NK-92 treated with Interleukin-12 subunit alpha and Interleukin-12 subunit beta, amount 100 ng/mL, for 24 hours (cell line): ENCODE results near the gene AGAP5.
"Not testable (repeated sequence)": the region's sequence is repeated elsewhere in the genome, so short reads cannot be mapped to it uniquely, and the experiment has no call there.

Experiments
- DNase-seq: peaks from one replicate; lab custom pipeline; 2025; lab: John Stamatoyannopoulos, UW

AGAP5 gene

GRCh38 chr10:73697675-73698159 is at the start of gene AGAP5:
TSS of gene AGAP5 (minus strand) at chr10:73698109. CDS start at chr10:73697755, 354 bp downstream.
- not testable (repeated sequence) for DNase-seq

- DNase-seq: no peak
Measured at GRCh38 chr10:73746721-73747120, 48.8 kb upstream of the AGAP5 start.

GRCh38 chr10:73744664-73744975 is 46.7 kb upstream of the AGAP5 start:
- DNase-seq: no peak

- peak; percentile 93 for DNase-seq
Measured at GRCh38 chr10:73743905-73744663, 46.2 kb upstream of the AGAP5 start, which contains the start of gene SEC24C. TSS of gene SEC24C (plus strand) at chr10:73744372. CDS start at chr10:73746833, 2,461 bp downstream.

GRCh38 chr10:73743327-73743904 is 45.5 kb upstream of the AGAP5 start:
- no peak for DNase-seq

- DNase-seq: no peak
Measured at GRCh38 chr10:73742454-73742734, 44.5 kb upstream of the AGAP5 start.

GRCh38 chr10:73740501-73741254 is 42.8 kb upstream of the AGAP5 start:
- DNase-seq: not testable (repeated sequence)

GRCh38 chr10:73734796-73735305 is 36.9 kb upstream of the AGAP5 start:
- no peak for DNase-seq

- DNase-seq: no peak
Measured at GRCh38 chr10:73734028-73734720, 36.3 kb upstream of the AGAP5 start.

- no peak for DNase-seq
Measured at GRCh38 chr10:73732931-73733623, 35.2 kb upstream of the AGAP5 start.

- DNase-seq: no peak
Measured at GRCh38 chr10:73732426-73732825, 34.5 kb upstream of the AGAP5 start.

- no peak for DNase-seq
Measured at GRCh38 chr10:73731588-73732375, 33.9 kb upstream of the AGAP5 start.

- DNase-seq: peak; percentile 84
Measured at GRCh38 chr10:73730153-73730906, 32.4 kb upstream of the AGAP5 start.

GRCh38 chr10:73729781-73730152 is 31.9 kb upstream of the AGAP5 start:
- DNase-seq: peak; percentile 35

- DNase-seq: no peak
Measured at GRCh38 chr10:73723516-73723915, 25.6 kb upstream of the AGAP5 start.

- DNase-seq: not testable (repeated sequence)
Measured at GRCh38 chr10:73720561-73720960, 22.7 kb upstream of the AGAP5 start.

GRCh38 chr10:73717556-73717955 is 19.6 kb upstream of the AGAP5 start:
- no peak for DNase-seq

GRCh38 chr10:73716251-73716650 is 18.3 kb upstream of the AGAP5 start:
- DNase-seq: no peak

- not testable (repeated sequence) for DNase-seq
Measured at GRCh38 chr10:73715179-73716156, 17.6 kb upstream of the AGAP5 start.
